Neuronal stem cell (in vitro differentiated cells): ENCODE measurements around the gene SHROOM3.
"Not testable (repeated sequence)": the region's sequence is repeated elsewhere in the genome, so short reads cannot be mapped to it uniquely, and the experiment has no call there.

Experiments used
- DNase-seq: peaks from one replicate; pipeline ENCODE4 v3.0.0-alpha.2; 2013; ENCODE audit warnings: low spot score
- H2AFZ ChIP-seq: one replicate; pipeline ENCODE4 v1.6.1; 2013; ENCODE audit warnings: mild to moderate bottlenecking, low read length, inconsistent platforms
- H2AK5ac ChIP-seq: 2 replicates; pipeline ENCODE4 v1.6.1; 2013; ENCODE audit warnings: low read depth, mild to moderate bottlenecking, inconsistent platforms, low read length, moderate library complexity, mixed read lengths
- H2BK120ac ChIP-seq: 2 replicates; pipeline ENCODE4 v1.6.1; 2013; ENCODE audit warnings: low read depth, mild to moderate bottlenecking, inconsistent platforms, low read length, moderate library complexity, mixed read lengths
- H2BK12ac ChIP-seq: one replicate; pipeline ENCODE4 v1.6.1; 2013; ENCODE audit warnings: low read length, inconsistent platforms
- H2BK15ac ChIP-seq: 2 replicates; pipeline ENCODE4 v1.6.1; 2013; ENCODE audit warnings: mild to moderate bottlenecking, low read length, inconsistent platforms, mixed read lengths
- H2BK5ac ChIP-seq: one replicate; pipeline ENCODE4 v1.6.1; 2013; ENCODE audit warnings: inconsistent platforms, mild to moderate bottlenecking, low read length, moderate library complexity
- H3K14ac ChIP-seq: one replicate; pipeline ENCODE4 v1.6.1; 2013; ENCODE audit warnings: low read length, inconsistent platforms
- H3K18ac ChIP-seq: 2 replicates; pipeline ENCODE4 v1.6.1; 2013; ENCODE audit warnings: low read length, inconsistent platforms
- H3K23ac ChIP-seq: 2 replicates; pipeline ENCODE4 v1.6.1; 2013; ENCODE audit warnings: low read depth, mild to moderate bottlenecking, mixed read lengths, low read length, inconsistent platforms; ENCODE audit not compliant: poor library complexity
- H3K27ac ChIP-seq: replicated peaks from 3 replicates; pipeline ENCODE4 v1.5.1; 2013; ENCODE audit warnings: low read length, inconsistent platforms
- H3K27me3 ChIP-seq, 3 experiments: 2 replicates each; pipeline ENCODE4 v1.6.1; 2013; ENCODE audit warnings: low read length in 3 of 3, mild to moderate bottlenecking in 2 of 3, inconsistent platforms in 1 of 3, low read depth in 1 of 3, mixed read lengths in 1 of 3, moderate library complexity in 1 of 3; ENCODE audit not compliant: control insufficient read depth in 3 of 3, insufficient read depth in 3 of 3
- H3K36me3 ChIP-seq, 2 donors: replicated peaks in 1 of 2; 2 replicates each; pipeline ENCODE4 v1.6.1; 2013; ENCODE audit warnings: low read length in 2 of 2; ENCODE audit not compliant: control insufficient read depth in 2 of 2, insufficient read depth in 2 of 2
- H3K4ac ChIP-seq: 2 replicates; pipeline ENCODE4 v1.6.1; 2013; ENCODE audit warnings: inconsistent platforms, mild to moderate bottlenecking, low read length, moderate library complexity
- H3K4me1 ChIP-seq, 2 donors: 1 replicate in 1 of 2; 2 replicates in 1 of 2; pipeline ENCODE4 v1.6.1; 2013; ENCODE audit warnings: low read length in 2 of 2, low read depth in 1 of 2; ENCODE audit not compliant: control insufficient read depth in 2 of 2, insufficient read depth in 1 of 2
- H3K4me2 ChIP-seq: one replicate; pipeline ENCODE4 v1.6.1; 2013; ENCODE audit warnings: mild to moderate bottlenecking, low read length, inconsistent platforms; ENCODE audit not compliant: insufficient read depth, poor library complexity, severe bottlenecking
- H3K4me3 ChIP-seq, 2 donors: 2 replicates each; pipeline ENCODE4 v1.5.1; 2013; ENCODE audit warnings: low read length in 2 of 2, mild to moderate bottlenecking in 2 of 2, inconsistent platforms in 1 of 2, moderate library complexity in 1 of 2
- H3K79me1 ChIP-seq: one replicate; pipeline ENCODE4 v1.6.1; 2013; ENCODE audit warnings: low read depth, mild to moderate bottlenecking, inconsistent platforms, low read length, moderate library complexity
- H3K9ac ChIP-seq: one replicate; pipeline ENCODE4 v1.6.1; 2013; ENCODE audit warnings: mild to moderate bottlenecking, low read depth, low read length, inconsistent platforms; ENCODE audit not compliant: poor library complexity
- H3K9me3 ChIP-seq, 2 donors: replicated peaks in 1 of 2; 2 replicates each; pipeline versions ENCODE3 to v1.6.1; 2013; ENCODE audit warnings: low read length in 2 of 2, mild to moderate bottlenecking in 2 of 2, inconsistent platforms in 1 of 2, low read depth in 1 of 2, mixed read lengths in 1 of 2, moderate library complexity in 1 of 2; ENCODE audit not compliant: control insufficient read depth in 2 of 2, insufficient read depth in 1 of 2
- H4K8ac ChIP-seq: one replicate; pipeline ENCODE4 v1.6.1; 2013; ENCODE audit warnings: low read depth, mild to moderate bottlenecking, inconsistent platforms, low read length, moderate library complexity
- H4K91ac ChIP-seq: one replicate; pipeline ENCODE4 v1.6.1; 2013; ENCODE audit warnings: low read length, low read depth, mild to moderate bottlenecking, inconsistent platforms; ENCODE audit not compliant: poor library complexity
- WGBS, 2 donors: extraction: QIAGEN DNeasy Blood & Tissue Kit; methylation state at CpG; one replicate each; pipeline ENCODE4 v1.1.7; 2013; ENCODE audit warnings: missing lambda C conversion rate in 2 of 2, mixed read lengths in 1 of 2; ENCODE audit not compliant: insufficient read length in 2 of 2, insufficient replicate concordance in 1 of 2; ENCODE audit errors: extremely low coverage in 2 of 2; 5-methylcytosine and 5-hydroxymethylcytosine counted together

Gene SHROOM3

DNA sequence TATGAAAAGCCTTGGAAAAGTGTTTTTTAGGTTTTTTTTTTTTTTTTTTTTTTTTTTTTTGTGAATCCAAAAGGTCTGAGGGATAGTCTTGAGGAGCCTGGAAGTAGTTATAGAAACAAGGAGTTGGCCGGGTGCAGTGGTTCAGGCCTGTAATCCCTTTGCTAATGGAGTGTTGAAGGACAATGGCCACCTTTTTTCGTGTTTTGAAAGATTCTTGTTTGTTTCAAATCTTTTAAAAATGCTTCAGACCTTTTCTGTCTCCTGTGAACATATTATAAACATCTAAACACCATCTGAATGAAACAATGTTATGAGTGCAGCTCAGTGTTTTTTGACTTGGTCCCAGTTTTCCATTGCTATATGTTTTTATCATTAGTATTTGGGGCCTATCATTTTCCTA lies 285.1 kb downstream of the SHROOM3 start:
- Histone ChIP-seq H3K4me2 (no peak overlapping the region), H3K36me3 (peaks cover 0 to 74% of the 10 kb centered on the region in 2 donors), H3K4me3 (no peak overlapping the region), H3K18ac (no peak overlapping the region), H3K23ac (no peak overlapping the region), H3K27ac (no peak overlapping the region), H2AFZ (no peak overlapping the region), H2BK12ac (no peak overlapping the region), H4K8ac (no peak overlapping the region), H3K79me1 (no peaks in the 10 kb centered on the region), H3K27me3 (no peaks in the 10 kb centered on the region), H3K4me1 (peaks cover 16 to 18% of the 10 kb centered on the region in 2 donors), H3K9ac (no peak overlapping the region), H2BK120ac (no peak overlapping the region), H2BK15ac (no peak overlapping the region), H2AK5ac (no peak overlapping the region), H3K4ac (no peak overlapping the region), H2BK5ac (no peak overlapping the region), H3K14ac (no peak overlapping the region), H4K91ac (no peak overlapping the region), H3K9me3 (peaks cover 0 to 12% of the 10 kb centered on the region in 2 donors)
- no CpG with 5 or more reads among the region's 2 CpGs for WGBS, 2 donors
- DNase-seq: no peak

DNA sequence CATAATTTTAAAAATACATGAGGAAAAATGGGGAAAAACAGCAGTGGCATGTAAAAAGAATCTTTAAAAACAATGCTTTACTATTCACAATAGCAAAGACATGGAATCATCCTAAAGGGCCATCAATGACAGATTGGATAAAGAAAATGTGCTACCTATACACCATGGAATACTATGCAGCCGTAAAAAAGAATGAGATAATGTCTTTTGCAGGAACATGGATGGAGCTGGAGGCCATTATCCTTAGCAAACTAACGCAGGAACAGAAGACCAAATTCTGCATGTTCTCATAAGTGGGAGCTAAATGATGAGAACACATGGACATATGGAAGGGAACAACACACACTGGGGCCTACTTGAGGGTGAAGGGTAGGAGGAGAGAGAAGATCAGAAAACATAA lies 287.1 kb downstream of the SHROOM3 start:
- not testable (repeated sequence) for H2BK5ac ChIP-seq, H4K8ac ChIP-seq, H3K79me1 ChIP-seq, H3K18ac ChIP-seq, H3K14ac ChIP-seq, H2BK120ac ChIP-seq, H3K4ac ChIP-seq, H2AK5ac ChIP-seq, H3K9me3 ChIP-seq, H2BK12ac ChIP-seq, H3K27ac ChIP-seq, H3K4me2 ChIP-seq, H3K9ac ChIP-seq, DNase-seq, H3K23ac ChIP-seq, H3K4me3 ChIP-seq, H2BK15ac ChIP-seq, H3K27me3 ChIP-seq, H2AFZ ChIP-seq, H4K91ac ChIP-seq
- WGBS, 2 donors: no CpG with 5 or more reads among the region's 2 CpGs
- H3K4me1 ChIP-seq: peaks cover 10 to 13% of the 10 kb centered on the region in 2 donors
- peaks cover 0 to 68% of the 10 kb centered on the region in 2 donors for H3K36me3 ChIP-seq

- no peak for DNase-seq
- no peak overlapping the region for H2AK5ac ChIP-seq
- no peak overlapping the region for H2AFZ ChIP-seq
- H3K4me2 ChIP-seq: no peak overlapping the region
- H3K27me3 ChIP-seq: no peaks in the 10 kb centered on the region
- no peak overlapping the region for H4K8ac ChIP-seq
- no peak overlapping the region for H2BK12ac ChIP-seq
- peaks cover 0 to 66% of the 10 kb centered on the region in 2 donors for H3K36me3 ChIP-seq
- no peak overlapping the region for H3K4ac ChIP-seq
- no peak overlapping the region for H2BK120ac ChIP-seq
- H3K27ac ChIP-seq: no peak overlapping the region
- no peak overlapping the region for H2BK15ac ChIP-seq
- H3K18ac ChIP-seq: no peak overlapping the region
- no peak overlapping the region for H3K4me3 ChIP-seq
- peaks cover 0 to 4% of the 10 kb centered on the region in 2 donors for H3K9me3 ChIP-seq
- H2BK5ac ChIP-seq: no peak overlapping the region
- no peak overlapping the region for H4K91ac ChIP-seq
- H3K4me1 ChIP-seq: peaks cover 10 to 13% of the 10 kb centered on the region in 2 donors
- no peak overlapping the region for H3K23ac ChIP-seq
- no peak overlapping the region for H3K9ac ChIP-seq
- H3K79me1 ChIP-seq: no peaks in the 10 kb centered on the region
- WGBS, 2 donors: no CpG with 5 or more reads among the region's 4 CpGs
- H3K14ac ChIP-seq: no peak overlapping the region
These were observed 287.8 kb downstream of the SHROOM3 start for GRCh38 chr4:76722838-76723237.

- Histone ChIP-seq H4K8ac (no peak overlapping the region), H3K79me1 (no peaks in the 10 kb centered on the region), H2BK5ac (no peak overlapping the region), H3K27ac (peak overlapping the region; percentile 37), H2AK5ac (no peak overlapping the region), H3K23ac (no peak overlapping the region), H2BK120ac (no peak overlapping the region), H2BK15ac (no peak overlapping the region), H3K4ac (no peak overlapping the region), H3K27me3 (no peaks in the 10 kb centered on the region), H3K36me3 (peaks cover 0 to 63% of the 10 kb centered on the region in 2 donors), H3K4me1 (peaks cover 10 to 13% of the 10 kb centered on the region in 2 donors), H3K14ac (no peak overlapping the region), H3K9me3 (peaks cover 0 to 4% of the 10 kb centered on the region in 2 donors), H3K9ac (no peak overlapping the region), H3K4me2 (no peak overlapping the region), H2AFZ (no peak overlapping the region), H4K91ac (no peak overlapping the region), H3K4me3 (no peak overlapping the region), H3K18ac (no peak overlapping the region), H2BK12ac (no peak overlapping the region)
- no peak for DNase-seq
These were observed 288.3 kb downstream of the SHROOM3 start for GRCh38 chr4:76723373-76723772.
